Liver (tissue), 9 donors: ENCODE measurements around the gene ZDHHC20. TPM values are rescaled to one million over a fixed set of nuclear protein-coding genes. Genes with fewer than 3 reads are reported as not detected.

Source experiments
- DNase-seq: peaks from one replicate; pipeline ENCODE4 v3.0.0-alpha.2; 2017; ENCODE audit warnings: low spot score
- H3K27ac ChIP-seq, 2 donors: one replicate each; pipeline ENCODE4 v1.7.0; 2013; ENCODE audit warnings: inconsistent platforms in 2 of 2, low read length in 2 of 2, control low read depth in 1 of 2, low read depth in 1 of 2, mild to moderate bottlenecking in 1 of 2
- H3K27me3 ChIP-seq, 4 donors: one replicate each; pipeline versions ENCODE4 v1.6.1 to v1.7.0; 2013; ENCODE audit warnings: low read length in 3 of 4, inconsistent platforms in 1 of 4, mild to moderate bottlenecking in 1 of 4, moderate library complexity in 1 of 4; ENCODE audit not compliant: control insufficient read depth in 4 of 4, insufficient read depth in 4 of 4
- H3K36me3 ChIP-seq, 4 donors: one replicate each; pipeline versions ENCODE4 v1.6.1 to v1.7.0; 2013; ENCODE audit warnings: low read length in 3 of 4, mild to moderate bottlenecking in 3 of 4, low read depth in 1 of 4, moderate library complexity in 1 of 4; ENCODE audit not compliant: control insufficient read depth in 4 of 4, insufficient read depth in 3 of 4
- H3K4me1 ChIP-seq, 4 donors: one replicate each; pipeline versions ENCODE4 v1.6.1 to v1.7.0; 2013; ENCODE audit warnings: low read length in 3 of 4, mild to moderate bottlenecking in 3 of 4, moderate library complexity in 1 of 4; ENCODE audit not compliant: control insufficient read depth in 4 of 4, insufficient read depth in 4 of 4
- H3K4me3 ChIP-seq, 3 donors: one replicate each; pipeline versions ENCODE4 v1.6.1 to v1.7.0; 2013; ENCODE audit warnings: low read length in 3 of 3, control low read depth in 1 of 3, low read depth in 1 of 3, mild to moderate bottlenecking in 1 of 3
- H3K9ac ChIP-seq, 2 donors: one replicate each; pipeline ENCODE4 v1.7.0; 2013; ENCODE audit warnings: low read length in 2 of 2, mild to moderate bottlenecking in 2 of 2, moderate library complexity in 2 of 2, control low read depth in 1 of 2, low read depth in 1 of 2
- H3K9me3 ChIP-seq, 4 donors: one replicate each; pipeline versions ENCODE4 v1.6.1 to v1.7.0; 2013; ENCODE audit warnings: low read length in 3 of 4; ENCODE audit not compliant: control insufficient read depth in 4 of 4
- EGR1 ChIP-seq, 2 donors: IDR thresholded peaks; 2 replicates each; pipeline ENCODE4 v1.6.1; 2016 to 2018; ENCODE audit warnings: antibody characterized with exemption in 2 of 2, low read depth in 2 of 2
- FOXA1 ChIP-seq: IDR thresholded peaks from 2 replicates; pipeline ENCODE4 v1.6.1; 2016; ENCODE audit warnings: antibody characterized with exemption
- GABPA ChIP-seq, 2 donors: IDR thresholded peaks in 1 of 2; conservative IDR thresholded peaks in 1 of 2; 2 replicates each; pipeline ENCODE4 v1.6.1; 2016; ENCODE audit warnings: antibody characterized with exemption in 2 of 2, mild to moderate bottlenecking in 1 of 2, moderate library complexity in 1 of 2
- HNF4A ChIP-seq, 2 donors: conservative IDR thresholded peaks; 2 replicates each; pipeline ENCODE4 v1.6.1; 2016; ENCODE audit warnings: antibody characterized with exemption in 2 of 2, mild to moderate bottlenecking in 2 of 2
- HNF4G ChIP-seq: IDR thresholded peaks from 2 replicates; pipeline ENCODE4 v1.6.1; 2016; ENCODE audit warnings: antibody characterized with exemption
- JUND ChIP-seq, 2 donors: IDR thresholded peaks; 2 replicates each; pipeline ENCODE4 v1.6.1; 2016; ENCODE audit warnings: antibody characterized with exemption in 2 of 2
- RAD21 ChIP-seq, 2 donors: IDR thresholded peaks; 2 replicates each; pipeline ENCODE4 v1.6.1; 2016; ENCODE audit warnings: antibody characterized with exemption in 2 of 2, mild to moderate bottlenecking in 2 of 2
- RXRA ChIP-seq, 2 donors: IDR thresholded peaks; 2 replicates each; pipeline ENCODE4 v1.6.1; 2017 to 2018; ENCODE audit warnings: antibody characterized with exemption in 2 of 2, mild to moderate bottlenecking in 1 of 2
- SP1 ChIP-seq: IDR thresholded peaks from 2 replicates; pipeline ENCODE4 v1.6.1; 2018; ENCODE audit warnings: antibody characterized with exemption, mild to moderate bottlenecking
- TAF1 ChIP-seq: conservative IDR thresholded peaks from 2 replicates; pipeline ENCODE4 v1.6.1; 2016; ENCODE audit warnings: antibody characterized with exemption, mild to moderate bottlenecking
- YY1 ChIP-seq: IDR thresholded peaks from 2 replicates; pipeline ENCODE4 v1.6.1; 2016; ENCODE audit warnings: antibody characterized with exemption, mild to moderate bottlenecking
- WGBS: extraction: QIAGEN DNeasy Blood & Tissue Kit; methylation state at CpG from one replicate; pipeline ENCODE4 v1.1.7; 2013; 5-methylcytosine and 5-hydroxymethylcytosine counted together
- polyA plus RNA-seq, 2 donors: library from polyadenylated mRNA; stranded (reverse) in 1 of 2; unstranded in 1 of 2; fragments of 200-250 nt in 1 of 2; fragments of >200 nt in 1 of 2; fragmentation: Nextera tagmentation in 1 of 2; extraction: Ambion mirVana in 1 of 2; gene quantifications; one replicate each; pipeline versions ENCODE4 v1.2.1 to v1.2.3, GENCODE V29; 2013 to 2015
- total RNA-seq, 2 donors: library from RNA; depleted of rRNA; stranded (reverse); fragments of >200 nt; gene quantifications; one replicate each; pipeline ENCODE4 v1.2.3, GENCODE V29; 2014
- TF ChIP-seq, protein P1 (sequence below): IDR thresholded peaks from 2 replicates; pipeline ENCODE4 v1.6.1; 2016; ENCODE audit warnings: antibody characterized with exemption
- TF ChIP-seq, protein P2 (sequence below): IDR thresholded peaks from 2 replicates; pipeline ENCODE4 v1.6.1; 2016; ENCODE audit warnings: antibody characterized with exemption
- TF ChIP-seq, protein P3 (sequence below): IDR thresholded peaks from 2 replicates; pipeline ENCODE4 v1.6.1; 2016; ENCODE audit warnings: antibody characterized with exemption, mild to moderate bottlenecking
- TF ChIP-seq, protein P4 (sequence below): fragments of 150-350 bp; IDR thresholded peaks from 2 replicates; pipeline ENCODE4 v1.5.1; 2017; ENCODE audit warnings: improper control_type of control experiment, low read depth, low read length; ENCODE audit not compliant: missing input control
- TF ChIP-seq, protein P5 (sequence below): IDR thresholded peaks from 2 replicates; pipeline ENCODE4 v1.6.1; 2016; ENCODE audit warnings: antibody characterized with exemption
- donor health status: healthy.
- donor health status: healthy.
- donor health status: healthy.
- donor health status: healthy.
- donor health status: healthy.

Gene ZDHHC20
- total and polyA plus RNA-seq, 4 donors: 7.7 to 55.4 (median 18.6) TPM

DNA sequence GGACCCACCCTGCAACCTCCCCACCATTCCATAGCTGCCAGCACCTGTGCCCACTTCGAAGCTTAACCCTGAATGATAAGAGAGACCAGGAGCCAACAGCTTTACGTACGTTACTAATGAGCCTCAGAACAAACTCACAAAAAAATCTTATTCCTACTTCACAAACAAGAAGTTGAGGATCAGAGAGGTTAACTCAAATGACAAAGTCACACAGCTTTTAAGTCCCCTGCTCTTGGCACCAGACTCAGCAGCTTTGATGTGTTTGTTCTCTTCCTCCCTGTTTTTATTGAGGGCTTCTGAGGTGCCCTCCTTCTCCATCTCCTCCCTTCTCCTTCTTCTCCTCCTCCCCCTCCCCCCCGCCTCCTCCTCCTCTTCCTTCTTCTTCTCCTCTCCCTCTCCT, 115.4 kb downstream of the ZDHHC20 start:
- no peaks in the 10 kb centered on the region for H3K4me1 ChIP-seq
- no peaks in the 10 kb centered on the region for H3K9me3 ChIP-seq
- no peaks in the 10 kb centered on the region for H3K36me3 ChIP-seq
- TF ChIP-seq RXRA (IDR thresholded peaks at IDR 0.05) (no peak), SP1 (no peak), HNF4G (no peak), TAF1 (no peak), EGR1 (IDR thresholded peaks at IDR 0.05; ENCODE audit: low read depth in 2 of 2) (no peak), YY1 (no peak), HNF4A (conservative IDR thresholded peaks at IDR 0.05) (no peak)
- TF ChIP-seq, protein P1, sequence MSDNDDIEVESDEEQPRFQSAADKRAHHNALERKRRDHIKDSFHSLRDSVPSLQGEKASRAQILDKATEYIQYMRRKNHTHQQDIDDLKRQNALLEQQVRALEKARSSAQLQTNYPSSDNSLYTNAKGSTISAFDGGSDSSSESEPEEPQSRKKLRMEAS: no peak
- TF ChIP-seq, protein P2, sequence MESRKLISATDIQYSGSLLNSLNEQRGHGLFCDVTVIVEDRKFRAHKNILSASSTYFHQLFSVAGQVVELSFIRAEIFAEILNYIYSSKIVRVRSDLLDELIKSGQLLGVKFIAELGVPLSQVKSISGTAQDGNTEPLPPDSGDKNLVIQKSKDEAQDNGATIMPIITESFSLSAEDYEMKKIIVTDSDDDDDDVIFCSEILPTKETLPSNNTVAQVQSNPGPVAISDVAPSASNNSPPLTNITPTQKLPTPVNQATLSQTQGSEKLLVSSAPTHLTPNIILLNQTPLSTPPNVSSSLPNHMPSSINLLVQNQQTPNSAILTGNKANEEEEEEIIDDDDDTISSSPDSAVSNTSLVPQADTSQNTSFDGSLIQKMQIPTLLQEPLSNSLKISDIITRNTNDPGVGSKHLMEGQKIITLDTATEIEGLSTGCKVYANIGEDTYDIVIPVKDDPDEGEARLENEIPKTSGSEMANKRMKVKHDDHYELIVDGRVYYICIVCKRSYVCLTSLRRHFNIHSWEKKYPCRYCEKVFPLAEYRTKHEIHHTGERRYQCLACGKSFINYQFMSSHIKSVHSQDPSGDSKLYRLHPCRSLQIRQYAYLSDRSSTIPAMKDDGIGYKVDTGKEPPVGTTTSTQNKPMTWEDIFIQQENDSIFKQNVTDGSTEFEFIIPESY: no peak
- TF ChIP-seq, protein P3, sequence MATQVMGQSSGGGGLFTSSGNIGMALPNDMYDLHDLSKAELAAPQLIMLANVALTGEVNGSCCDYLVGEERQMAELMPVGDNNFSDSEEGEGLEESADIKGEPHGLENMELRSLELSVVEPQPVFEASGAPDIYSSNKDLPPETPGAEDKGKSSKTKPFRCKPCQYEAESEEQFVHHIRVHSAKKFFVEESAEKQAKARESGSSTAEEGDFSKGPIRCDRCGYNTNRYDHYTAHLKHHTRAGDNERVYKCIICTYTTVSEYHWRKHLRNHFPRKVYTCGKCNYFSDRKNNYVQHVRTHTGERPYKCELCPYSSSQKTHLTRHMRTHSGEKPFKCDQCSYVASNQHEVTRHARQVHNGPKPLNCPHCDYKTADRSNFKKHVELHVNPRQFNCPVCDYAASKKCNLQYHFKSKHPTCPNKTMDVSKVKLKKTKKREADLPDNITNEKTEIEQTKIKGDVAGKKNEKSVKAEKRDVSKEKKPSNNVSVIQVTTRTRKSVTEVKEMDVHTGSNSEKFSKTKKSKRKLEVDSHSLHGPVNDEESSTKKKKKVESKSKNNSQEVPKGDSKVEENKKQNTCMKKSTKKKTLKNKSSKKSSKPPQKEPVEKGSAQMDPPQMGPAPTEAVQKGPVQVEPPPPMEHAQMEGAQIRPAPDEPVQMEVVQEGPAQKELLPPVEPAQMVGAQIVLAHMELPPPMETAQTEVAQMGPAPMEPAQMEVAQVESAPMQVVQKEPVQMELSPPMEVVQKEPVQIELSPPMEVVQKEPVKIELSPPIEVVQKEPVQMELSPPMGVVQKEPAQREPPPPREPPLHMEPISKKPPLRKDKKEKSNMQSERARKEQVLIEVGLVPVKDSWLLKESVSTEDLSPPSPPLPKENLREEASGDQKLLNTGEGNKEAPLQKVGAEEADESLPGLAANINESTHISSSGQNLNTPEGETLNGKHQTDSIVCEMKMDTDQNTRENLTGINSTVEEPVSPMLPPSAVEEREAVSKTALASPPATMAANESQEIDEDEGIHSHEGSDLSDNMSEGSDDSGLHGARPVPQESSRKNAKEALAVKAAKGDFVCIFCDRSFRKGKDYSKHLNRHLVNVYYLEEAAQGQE: no peak
- 80% methylated on average over 4 of the region's 4 CpGs for WGBS
- DNase-seq: no peak
- no peaks in the 10 kb centered on the region for H3K27me3 ChIP-seq
- H3K4me3 ChIP-seq: no peak overlapping the region
- H3K27ac ChIP-seq: no peak overlapping the region
- H3K9ac ChIP-seq: no peak overlapping the region

DNA sequence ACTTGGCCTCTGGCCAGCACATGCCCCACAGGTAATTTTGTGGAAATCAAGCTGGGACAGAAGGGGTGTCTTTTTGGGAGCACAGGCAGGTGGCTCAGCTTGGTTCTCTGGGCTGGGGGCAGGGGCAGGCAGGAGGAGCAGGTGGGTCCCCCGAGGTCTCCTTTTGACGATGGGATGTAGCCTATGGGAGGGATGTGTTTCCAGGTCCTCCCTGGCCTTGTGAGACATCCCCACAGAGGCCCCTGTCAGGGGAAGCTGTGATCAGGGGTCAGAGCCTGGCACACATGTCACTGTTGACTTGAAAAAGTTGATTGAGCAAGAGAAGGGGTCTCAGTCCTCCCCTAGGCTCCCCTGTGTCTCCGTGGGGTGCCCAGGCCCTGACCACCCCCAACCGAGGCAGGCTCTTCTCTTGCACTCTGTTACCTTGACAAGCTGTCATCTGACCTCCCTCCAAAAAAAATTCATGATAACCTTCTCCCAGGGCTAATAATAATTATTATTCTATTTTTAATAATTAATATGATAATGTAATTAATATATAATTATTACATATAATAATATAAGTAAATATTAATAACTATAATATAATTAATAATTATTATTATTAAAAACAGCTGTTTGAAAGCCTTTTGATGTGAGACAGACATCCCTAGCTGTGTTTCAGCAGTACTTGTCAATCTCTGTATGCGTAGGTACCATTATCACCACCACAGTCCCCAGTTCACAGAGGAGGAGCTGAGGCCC, 116.2 kb downstream of the ZDHHC20 start:
- 81% methylated on average over 5 of the region's 5 CpGs for WGBS
- H3K27ac ChIP-seq: no peak overlapping the region
- no peaks in the 10 kb centered on the region for H3K27me3 ChIP-seq
- DNase-seq: no peak
- H3K36me3 ChIP-seq: no peaks in the 10 kb centered on the region
- TF ChIP-seq EGR1 (IDR thresholded peaks at IDR 0.05; ENCODE audit: low read depth in 2 of 2) (no peak), JUND (IDR thresholded peaks at IDR 0.05) (no peak), GABPA (IDR thresholded peaks at IDR 0.05 in 1 of 2, conservative IDR thresholded peaks at IDR 0.05 in 1 of 2) (no peak), RXRA (IDR thresholded peaks at IDR 0.05) (no peak), TAF1 (no peak), HNF4G (no peak), HNF4A (conservative IDR thresholded peaks at IDR 0.05) (no peak), SP1 (no peak), RAD21 (IDR thresholded peaks at IDR 0.05) (no peak), YY1 (no peak), FOXA1 (no peak)
- TF ChIP-seq, protein P3: no peak
- TF ChIP-seq, protein P4, sequence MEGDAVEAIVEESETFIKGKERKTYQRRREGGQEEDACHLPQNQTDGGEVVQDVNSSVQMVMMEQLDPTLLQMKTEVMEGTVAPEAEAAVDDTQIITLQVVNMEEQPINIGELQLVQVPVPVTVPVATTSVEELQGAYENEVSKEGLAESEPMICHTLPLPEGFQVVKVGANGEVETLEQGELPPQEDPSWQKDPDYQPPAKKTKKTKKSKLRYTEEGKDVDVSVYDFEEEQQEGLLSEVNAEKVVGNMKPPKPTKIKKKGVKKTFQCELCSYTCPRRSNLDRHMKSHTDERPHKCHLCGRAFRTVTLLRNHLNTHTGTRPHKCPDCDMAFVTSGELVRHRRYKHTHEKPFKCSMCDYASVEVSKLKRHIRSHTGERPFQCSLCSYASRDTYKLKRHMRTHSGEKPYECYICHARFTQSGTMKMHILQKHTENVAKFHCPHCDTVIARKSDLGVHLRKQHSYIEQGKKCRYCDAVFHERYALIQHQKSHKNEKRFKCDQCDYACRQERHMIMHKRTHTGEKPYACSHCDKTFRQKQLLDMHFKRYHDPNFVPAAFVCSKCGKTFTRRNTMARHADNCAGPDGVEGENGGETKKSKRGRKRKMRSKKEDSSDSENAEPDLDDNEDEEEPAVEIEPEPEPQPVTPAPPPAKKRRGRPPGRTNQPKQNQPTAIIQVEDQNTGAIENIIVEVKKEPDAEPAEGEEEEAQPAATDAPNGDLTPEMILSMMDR: no peak
- TF ChIP-seq, protein P2: no peak
- TF ChIP-seq, protein P5, sequence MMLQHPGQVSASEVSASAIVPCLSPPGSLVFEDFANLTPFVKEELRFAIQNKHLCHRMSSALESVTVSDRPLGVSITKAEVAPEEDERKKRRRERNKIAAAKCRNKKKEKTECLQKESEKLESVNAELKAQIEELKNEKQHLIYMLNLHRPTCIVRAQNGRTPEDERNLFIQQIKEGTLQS: no peak
- TF ChIP-seq, protein P1: no peak
- no peaks in the 10 kb centered on the region for H3K9me3 ChIP-seq
- no peak overlapping the region for H3K4me3 ChIP-seq
- H3K4me1 ChIP-seq: no peaks in the 10 kb centered on the region
- H3K9ac ChIP-seq: no peak overlapping the region
